Lower lobe of right lung (tissue), 2 donors: ENCODE data around the gene TEX14. TPM values are rescaled to one million over a fixed set of nuclear protein-coding genes. Genes with fewer than 3 reads are reported as not detected.
A peak's percentile ranks its signal among the peaks of the same experiment; 100 is the strongest.
"Not testable (repeated sequence)": the region's sequence is repeated elsewhere in the genome, so short reads cannot be mapped to it uniquely, and the experiment has no call there.

Experiments used
- ATAC-seq, 2 donors: fragments of 200-7000 bp; cut with Tn5 transposase; one replicate each; pipeline ENCODE4 v1.9.1; 2020 to 2022; ENCODE audit warnings: mild to moderate bottlenecking in 2 of 2, moderate library complexity in 2 of 2
- DNase-seq: peaks from one replicate; pipeline ENCODE4 v3.0.0-alpha.2; 2020
- H3K27ac ChIP-seq: fragments of 200-600 bp; one replicate; pipeline ENCODE4 v1.8.0; 2022
- H3K27me3 ChIP-seq: fragments of 200-600 bp; one replicate; pipeline ENCODE4 v1.8.0; 2022; ENCODE audit warnings: low read depth
- H3K36me3 ChIP-seq: fragments of 200-600 bp; one replicate; pipeline ENCODE4 v1.8.0; 2022; ENCODE audit warnings: mild to moderate bottlenecking
- H3K4me1 ChIP-seq: fragments of 200-600 bp; one replicate; pipeline ENCODE4 v1.8.0; 2022
- H3K4me3 ChIP-seq: fragments of 200-600 bp; one replicate; pipeline ENCODE4 v1.8.0; 2022; ENCODE audit warnings: mild to moderate bottlenecking
- H3K9me3 ChIP-seq: fragments of 200-600 bp; one replicate; pipeline ENCODE4 v1.8.0; 2022
- intact Hi-C: fragments of 100-400 bp; cut with DNase I; formaldehyde crosslinking; loops from one replicate; pipeline ENCODE4 v1.11.0; 2022
- total RNA-seq: library from RNA; stranded (reverse); fragmentation: NEBNext Ultra II Directional; extraction: Animal tissue kit (Norgen Biotek cat#: 25700); gene quantifications from one replicate; pipeline ENCODE4 v1.2.1, GENCODE V29; 2021
- TF ChIP-seq, protein P1 (sequence below): fragments of 200-600 bp; IDR thresholded peaks from one replicate; pipeline ENCODE4 v1.8.0; 2022; ENCODE audit warnings: antibody characterized with exemption, mild to moderate bottlenecking
- donor health status: DM: no; HTN: yes; CAD: no; lungs with severe emphysema.

Gene TEX14
- total RNA-seq, 1 donor from 2014 or later: 6.8 TPM

DNA sequence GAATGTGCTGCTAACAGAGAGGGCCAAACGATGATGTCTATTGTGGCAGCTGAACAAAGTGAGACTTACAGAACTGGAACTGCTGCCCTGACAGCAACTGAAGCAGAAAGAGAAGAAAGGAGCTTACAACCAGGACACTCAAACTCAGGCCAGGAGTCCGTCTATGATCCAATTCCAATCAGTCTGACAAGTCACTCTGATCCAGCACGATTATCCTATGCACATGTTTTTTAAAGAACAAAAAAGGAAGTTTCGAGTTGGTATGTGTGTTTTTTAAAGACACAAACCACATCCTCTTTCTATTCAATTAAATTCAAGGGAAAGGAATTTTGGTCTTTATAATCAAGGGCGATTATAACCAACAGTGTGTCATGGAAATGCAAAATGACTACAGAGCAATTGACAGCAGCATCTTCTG, 135.0 kb downstream of the TEX14 start:
- Histone ChIP-seq H3K4me1 (no peaks in the 10 kb centered on the region), H3K4me3 (no peak overlapping the region), H3K27ac (no peak overlapping the region), H3K9me3 (no peaks in the 10 kb centered on the region), H3K27me3 (no peaks in the 10 kb centered on the region), H3K36me3 (no peaks in the 10 kb centered on the region)
- TF ChIP-seq, protein P1, sequence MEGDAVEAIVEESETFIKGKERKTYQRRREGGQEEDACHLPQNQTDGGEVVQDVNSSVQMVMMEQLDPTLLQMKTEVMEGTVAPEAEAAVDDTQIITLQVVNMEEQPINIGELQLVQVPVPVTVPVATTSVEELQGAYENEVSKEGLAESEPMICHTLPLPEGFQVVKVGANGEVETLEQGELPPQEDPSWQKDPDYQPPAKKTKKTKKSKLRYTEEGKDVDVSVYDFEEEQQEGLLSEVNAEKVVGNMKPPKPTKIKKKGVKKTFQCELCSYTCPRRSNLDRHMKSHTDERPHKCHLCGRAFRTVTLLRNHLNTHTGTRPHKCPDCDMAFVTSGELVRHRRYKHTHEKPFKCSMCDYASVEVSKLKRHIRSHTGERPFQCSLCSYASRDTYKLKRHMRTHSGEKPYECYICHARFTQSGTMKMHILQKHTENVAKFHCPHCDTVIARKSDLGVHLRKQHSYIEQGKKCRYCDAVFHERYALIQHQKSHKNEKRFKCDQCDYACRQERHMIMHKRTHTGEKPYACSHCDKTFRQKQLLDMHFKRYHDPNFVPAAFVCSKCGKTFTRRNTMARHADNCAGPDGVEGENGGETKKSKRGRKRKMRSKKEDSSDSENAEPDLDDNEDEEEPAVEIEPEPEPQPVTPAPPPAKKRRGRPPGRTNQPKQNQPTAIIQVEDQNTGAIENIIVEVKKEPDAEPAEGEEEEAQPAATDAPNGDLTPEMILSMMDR: no peak
- intact Hi-C loops: no loop called here
- no peak for DNase-seq
- ATAC-seq: no peak

DNA sequence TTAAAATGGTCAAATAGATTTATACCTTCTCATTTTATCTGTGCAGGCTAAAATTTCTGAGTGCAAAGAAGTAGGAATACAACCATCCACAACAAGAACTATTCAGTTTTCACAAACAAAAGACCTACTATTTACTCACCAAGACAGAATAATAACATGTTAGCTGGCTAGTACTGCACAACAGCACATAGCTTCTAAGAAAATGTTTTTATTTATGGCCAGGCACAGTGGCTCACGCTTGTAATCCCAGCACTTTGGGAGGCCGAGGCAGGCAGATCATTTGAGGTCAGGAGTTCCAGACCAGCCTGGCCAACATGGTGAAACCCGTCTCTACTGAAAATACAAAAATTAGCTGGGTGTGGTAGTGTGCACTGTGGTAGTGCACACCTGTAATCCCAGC, 136.7 kb downstream of the TEX14 start:
- not testable (repeated sequence) for ATAC-seq

DNA sequence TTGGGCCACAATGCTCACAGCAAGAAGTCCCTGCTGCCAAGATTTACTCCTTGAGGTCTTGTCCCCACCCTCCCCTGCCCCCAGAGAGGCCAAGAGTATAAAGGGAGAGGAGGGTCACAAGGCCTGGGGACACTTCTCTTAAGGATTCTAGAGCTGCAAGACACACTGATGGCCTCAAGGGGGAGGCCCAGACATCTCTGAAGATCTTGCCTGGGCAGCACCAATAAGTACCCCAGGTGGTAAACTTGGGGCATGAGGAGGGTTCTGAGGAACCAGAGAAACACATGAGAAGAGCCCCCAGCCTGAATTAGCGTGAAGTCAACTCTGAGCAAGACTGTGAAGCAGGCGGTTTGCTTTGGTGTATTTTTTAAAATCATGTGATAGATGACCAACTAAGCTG, 150.6 kb downstream of the TEX14 start:
- no peak overlapping the region for H3K27ac ChIP-seq
- no peaks in the 10 kb centered on the region for H3K9me3 ChIP-seq
- no peak for ATAC-seq
- no peak overlapping the region for H3K4me3 ChIP-seq
- intact Hi-C loops: no loop called here
- H3K4me1 ChIP-seq: no peaks in the 10 kb centered on the region
- DNase-seq: no peak
- H3K27me3 ChIP-seq: no peaks in the 10 kb centered on the region
- TF ChIP-seq, protein P1: peak; percentile 14
- no peaks in the 10 kb centered on the region for H3K36me3 ChIP-seq

More for the DNA sequence above, 136.7 kb downstream of the TEX14 start:
- H3K27ac ChIP-seq, intact Hi-C loops, H3K4me3 ChIP-seq, H3K27me3 ChIP-seq, DNase-seq, H3K9me3 ChIP-seq, H3K36me3 ChIP-seq, H3K4me1 ChIP-seq: not testable (repeated sequence)

DNA sequence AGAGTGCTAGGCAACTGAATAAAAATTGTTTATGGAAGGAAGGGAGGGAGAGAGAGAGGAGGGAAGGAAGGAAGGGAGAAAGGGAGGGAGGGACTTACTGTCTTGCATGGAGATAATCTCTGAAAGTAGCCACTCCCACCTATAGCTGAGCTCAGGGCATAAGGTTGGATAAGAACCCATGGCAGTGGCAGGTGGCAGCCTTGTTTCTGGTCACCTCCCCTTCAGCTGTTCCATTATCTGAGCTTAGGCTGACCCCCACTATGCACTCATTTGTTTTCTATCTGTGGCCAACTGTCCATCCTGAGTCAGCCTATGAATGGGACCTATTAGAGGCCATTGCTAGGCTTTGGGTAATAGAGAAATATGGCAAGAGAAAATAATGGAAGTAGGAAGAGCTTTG, 152.1 kb downstream of the TEX14 start:
- TF ChIP-seq, protein P1: no peak
- Histone ChIP-seq H3K36me3 (no peaks in the 10 kb centered on the region), H3K9me3 (no peaks in the 10 kb centered on the region), H3K27me3 (no peaks in the 10 kb centered on the region), H3K4me1 (no peaks in the 10 kb centered on the region), H3K4me3 (no peak overlapping the region), H3K27ac (no peak overlapping the region)
- ATAC-seq (no peak), DNase-seq (no peak)
- intact Hi-C loops: no loop called here

DNA sequence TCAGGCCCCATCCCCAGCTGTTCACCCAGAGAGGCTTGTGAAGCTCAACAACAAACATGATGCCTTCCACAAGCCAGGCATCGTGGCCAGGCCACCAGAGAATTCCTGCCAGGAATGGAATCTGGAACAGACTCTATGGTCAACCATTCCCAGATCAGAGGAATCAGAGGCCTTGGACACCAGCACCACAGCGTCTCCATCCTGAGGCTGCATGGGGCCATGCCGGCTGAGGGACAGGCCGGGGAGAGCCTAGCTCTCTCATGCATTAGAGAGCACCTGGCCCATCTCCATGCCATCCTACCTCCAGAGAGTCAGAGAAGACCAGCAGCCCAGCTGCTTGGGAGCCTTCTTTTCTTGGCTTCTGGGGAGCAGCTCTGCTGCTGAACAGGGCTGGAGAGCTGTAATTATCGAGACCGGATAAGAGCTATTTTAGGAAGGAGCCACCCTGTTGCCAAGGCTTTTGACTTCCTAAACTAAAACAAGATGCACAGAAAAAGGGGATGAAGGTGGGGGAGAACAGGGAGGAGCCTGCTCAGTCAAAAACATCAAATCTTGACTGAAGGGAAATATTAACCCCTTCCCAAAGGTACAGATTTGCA, 152.9 kb downstream of the TEX14 start:
- Histone ChIP-seq H3K27ac (no peak overlapping the region), H3K4me3 (no peak overlapping the region), H3K9me3 (no peaks in the 10 kb centered on the region), H3K36me3 (no peaks in the 10 kb centered on the region), H3K4me1 (peaks cover 6% of the 10 kb centered on the region), H3K27me3 (no peaks in the 10 kb centered on the region)
- DNase-seq (no peak), ATAC-seq (no peak)
- intact Hi-C loops: no loop called here
- TF ChIP-seq, protein P1: no peak

DNA sequence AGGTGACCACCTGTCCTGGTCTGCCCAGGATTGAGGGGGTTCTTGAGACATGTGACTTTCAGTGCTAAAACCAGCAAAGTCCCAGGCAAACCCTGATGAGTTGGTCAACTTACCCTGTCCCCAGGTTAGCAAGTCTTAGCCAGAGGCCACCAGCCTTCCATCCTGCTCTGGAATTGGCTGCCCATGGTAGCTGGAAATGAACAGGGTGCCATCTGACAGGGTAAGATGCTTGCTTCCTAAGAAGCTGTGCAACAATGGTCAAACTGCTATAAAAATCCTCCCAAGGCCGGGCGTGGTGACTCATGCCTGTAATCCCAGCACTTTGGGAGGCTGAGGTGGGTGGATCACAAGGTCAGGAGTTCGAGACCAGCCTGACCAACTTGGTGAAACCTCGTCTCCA, 154.6 kb downstream of the TEX14 start:
- no peak for ATAC-seq
- Histone ChIP-seq H3K36me3 (no peaks in the 10 kb centered on the region), H3K4me3 (no peak overlapping the region), H3K27ac (no peak overlapping the region), H3K9me3 (no peaks in the 10 kb centered on the region), H3K27me3 (no peaks in the 10 kb centered on the region), H3K4me1 (peaks cover 11% of the 10 kb centered on the region)
- TF ChIP-seq, protein P1: no peak
- intact Hi-C loops: no loop called here
- no peak for DNase-seq
